Fibroblast of pulmonary artery (primary cell): Measurements from ENCODE around the gene FGD4.

Experiments
- DNase-seq: peaks from one replicate; pipeline ENCODE4 v3.0.0-alpha.2; 2010; ENCODE audit warnings: low read depth
- H3K4me3 ChIP-seq: replicated peaks from 2 replicates; pipeline ENCODE4 v1.5.1; 2011; ENCODE audit warnings: low read depth, mild to moderate bottlenecking, control low read depth, low read length, moderate library complexity
- CTCF ChIP-seq: IDR thresholded peaks from 2 replicates; pipeline ENCODE4 v1.5.1; 2011; ENCODE audit warnings: mild to moderate bottlenecking, control low read depth, low read length, inconsistent platforms; ENCODE audit errors: missing control alignments

Gene FGD4

DNA sequence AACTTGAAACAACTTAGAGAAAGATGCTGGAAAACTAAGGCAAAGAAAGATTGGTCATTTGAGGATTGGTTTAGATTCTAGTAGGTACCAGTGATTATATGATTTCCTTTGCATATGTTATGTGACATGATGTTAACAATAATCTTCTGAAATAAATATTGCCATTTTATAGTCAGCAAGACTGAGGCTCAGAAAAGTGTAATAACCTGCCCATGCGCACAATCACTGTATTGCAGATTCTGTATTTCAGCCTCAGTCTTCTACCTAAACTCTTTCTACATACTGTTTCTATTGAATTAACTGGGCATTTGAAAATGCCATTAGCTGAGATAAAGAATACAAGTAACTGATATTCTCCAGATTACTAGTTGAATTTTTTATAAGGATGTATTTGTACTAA is 61.3 kb downstream of the FGD4 start:
- DNase-seq = no peak
- no peak for TF ChIP-seq CTCF
- H3K4me3 ChIP-seq = no peak overlapping the region

DNA sequence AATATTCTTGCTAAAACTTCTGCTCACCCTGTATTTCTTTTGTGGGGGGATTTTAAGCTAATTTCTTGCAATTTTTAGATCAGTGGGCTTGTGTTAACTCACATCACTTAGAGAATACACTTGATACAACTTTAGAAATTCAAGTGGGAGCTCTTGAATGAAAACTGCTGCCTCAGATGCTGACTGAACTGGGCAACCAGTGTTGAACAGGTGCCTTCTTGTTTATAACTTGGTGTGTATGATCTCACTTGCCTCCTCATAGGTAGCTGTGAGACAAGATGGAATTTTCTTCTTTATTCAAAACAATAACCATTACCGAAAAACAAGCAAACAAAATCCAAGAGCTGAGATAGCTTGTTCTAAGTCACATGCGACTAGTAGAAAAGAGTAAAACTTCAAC is 63.5 kb downstream of the FGD4 start:
- no peak for TF ChIP-seq CTCF
- no peak for DNase-seq
- H3K4me3 ChIP-seq = no peak overlapping the region

DNA sequence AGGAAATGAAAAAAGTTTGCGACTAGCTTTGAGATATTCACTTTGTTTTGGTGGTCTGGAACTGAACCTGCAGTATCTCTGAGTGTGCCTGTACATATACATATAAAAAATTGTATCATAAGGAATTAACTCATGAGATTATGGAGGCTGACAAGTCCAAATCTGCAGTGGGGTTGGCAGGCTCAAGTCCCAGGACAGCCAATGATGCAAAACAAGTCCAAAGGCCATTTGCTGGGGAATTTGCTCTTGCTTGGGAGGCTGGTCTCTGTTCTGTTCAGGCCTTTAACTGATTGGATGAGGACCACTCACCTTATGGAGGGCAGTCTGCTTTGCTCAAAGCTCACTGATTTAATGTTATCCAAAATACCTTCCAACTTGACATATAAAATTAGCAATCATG is 66.8 kb downstream of the FGD4 start:
- DNase-seq = no peak
- TF ChIP-seq CTCF = no peak
- H3K4me3 ChIP-seq = no peak overlapping the region

DNA sequence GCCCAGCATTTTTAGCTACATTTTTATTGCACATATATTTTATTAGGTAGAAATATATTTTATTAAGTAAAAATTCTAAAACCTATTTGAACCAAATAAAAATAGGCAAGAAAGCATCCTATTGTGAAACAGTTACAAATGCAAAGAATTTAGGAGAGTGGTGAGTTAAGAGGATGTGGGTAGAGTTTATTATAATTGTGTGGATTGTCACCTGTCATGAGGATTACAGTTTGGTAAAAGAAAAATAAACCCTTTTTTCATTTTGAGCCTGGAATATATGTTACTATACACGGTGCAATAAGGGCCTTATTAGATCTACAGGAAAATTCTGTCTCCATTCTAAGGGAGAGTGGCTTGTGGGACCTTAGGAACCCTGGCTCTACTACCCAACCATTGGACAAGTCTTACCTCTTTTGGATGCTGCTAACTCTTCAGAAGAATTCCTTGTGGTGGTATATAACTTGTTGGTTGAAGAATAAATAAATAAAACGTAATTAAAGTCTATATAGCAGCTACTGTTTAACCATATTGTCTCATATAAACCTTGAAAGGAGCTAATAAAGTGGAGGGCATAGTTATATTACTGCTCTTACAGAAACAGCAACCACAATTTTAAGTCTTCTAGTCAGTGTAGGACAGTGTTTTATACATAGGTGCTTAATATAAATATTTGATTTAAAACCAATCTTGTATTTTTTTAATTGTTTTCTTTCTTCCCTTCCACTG is 67.8 kb downstream of the FGD4 start:
- DNase-seq = no peak
- no peak for TF ChIP-seq CTCF
- H3K4me3 ChIP-seq = no peak overlapping the region

DNA sequence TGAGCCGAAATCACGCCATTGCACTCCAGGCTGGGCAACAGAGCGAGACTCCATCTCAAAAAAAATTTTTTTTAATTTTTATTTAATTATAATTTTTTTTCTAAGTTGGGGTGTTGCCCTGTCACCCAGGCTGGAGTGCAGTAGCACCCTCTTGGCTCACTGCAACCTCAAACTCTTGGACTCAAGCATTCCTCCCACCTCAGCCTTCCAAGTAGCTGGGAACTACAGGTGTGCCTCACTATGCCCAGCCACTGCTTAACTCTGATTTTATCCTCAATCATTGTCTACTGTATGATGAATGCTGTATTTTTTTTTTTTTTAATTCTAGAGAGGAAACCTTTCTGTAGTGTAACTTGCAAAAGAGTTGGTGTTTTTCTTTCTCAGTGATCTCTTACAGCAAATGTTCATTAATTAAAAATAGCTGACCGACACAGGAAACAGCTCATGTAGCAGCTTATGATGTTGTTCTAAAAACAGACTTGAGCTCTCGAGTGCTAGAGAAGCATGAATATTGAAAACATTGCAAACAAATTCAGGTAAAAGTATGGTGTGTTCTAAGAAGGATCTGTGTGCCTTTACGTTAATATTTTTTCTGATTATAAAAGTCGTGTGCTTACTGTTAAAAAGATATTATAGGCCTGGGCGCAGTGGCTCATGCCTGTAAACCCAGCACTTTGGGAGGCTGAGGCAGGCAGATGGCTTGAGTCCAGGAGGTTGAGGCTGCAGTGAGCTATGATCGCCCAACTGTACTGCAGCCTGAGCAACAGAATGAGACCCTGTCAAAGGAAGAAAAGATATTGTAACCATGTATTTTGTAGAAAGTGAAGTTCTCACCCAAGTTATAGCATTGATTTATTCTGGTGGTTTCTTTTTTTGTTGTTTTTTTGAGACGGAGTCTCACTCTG is 68.9 kb downstream of the FGD4 start:
- H3K4me3 ChIP-seq = no peak overlapping the region
- no peak for DNase-seq
- TF ChIP-seq CTCF = no peak

DNA sequence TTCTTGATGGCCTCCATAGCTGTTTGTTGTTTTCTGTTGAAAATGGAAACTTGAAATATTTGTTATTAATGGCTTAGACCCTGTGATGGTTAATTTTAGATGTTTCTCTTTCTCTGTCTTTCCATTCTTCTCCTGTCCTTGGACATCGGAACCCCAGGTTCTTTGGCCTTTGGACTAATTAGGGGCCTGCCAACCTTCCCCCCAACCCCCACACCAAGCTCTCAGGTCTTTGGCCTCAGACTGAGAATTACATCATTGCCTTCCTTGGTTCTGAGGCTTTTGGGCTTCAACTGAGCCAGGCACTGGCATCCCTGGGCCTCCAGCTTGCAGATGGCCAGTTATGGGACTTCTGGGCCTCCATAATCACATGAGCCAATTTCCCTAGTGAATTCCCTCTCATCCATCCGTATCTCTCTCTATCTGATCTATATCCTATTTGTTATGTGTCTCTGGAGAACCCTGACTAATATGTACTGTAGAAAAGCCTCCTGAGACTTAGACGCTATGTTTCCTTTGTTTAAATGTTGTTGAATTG is 71.6 kb downstream of the FGD4 start:
- no peak for TF ChIP-seq CTCF
- H3K4me3 ChIP-seq = no peak overlapping the region
- no peak for DNase-seq
